Eye (tissue), 1 donor: ENCODE measurements around the gene BRD1.

ENCODE experiments used
- DNase-seq: peaks from one replicate; pipeline ENCODE4 v3.0.0-alpha.2; 2015

Gene BRD1

DNA sequence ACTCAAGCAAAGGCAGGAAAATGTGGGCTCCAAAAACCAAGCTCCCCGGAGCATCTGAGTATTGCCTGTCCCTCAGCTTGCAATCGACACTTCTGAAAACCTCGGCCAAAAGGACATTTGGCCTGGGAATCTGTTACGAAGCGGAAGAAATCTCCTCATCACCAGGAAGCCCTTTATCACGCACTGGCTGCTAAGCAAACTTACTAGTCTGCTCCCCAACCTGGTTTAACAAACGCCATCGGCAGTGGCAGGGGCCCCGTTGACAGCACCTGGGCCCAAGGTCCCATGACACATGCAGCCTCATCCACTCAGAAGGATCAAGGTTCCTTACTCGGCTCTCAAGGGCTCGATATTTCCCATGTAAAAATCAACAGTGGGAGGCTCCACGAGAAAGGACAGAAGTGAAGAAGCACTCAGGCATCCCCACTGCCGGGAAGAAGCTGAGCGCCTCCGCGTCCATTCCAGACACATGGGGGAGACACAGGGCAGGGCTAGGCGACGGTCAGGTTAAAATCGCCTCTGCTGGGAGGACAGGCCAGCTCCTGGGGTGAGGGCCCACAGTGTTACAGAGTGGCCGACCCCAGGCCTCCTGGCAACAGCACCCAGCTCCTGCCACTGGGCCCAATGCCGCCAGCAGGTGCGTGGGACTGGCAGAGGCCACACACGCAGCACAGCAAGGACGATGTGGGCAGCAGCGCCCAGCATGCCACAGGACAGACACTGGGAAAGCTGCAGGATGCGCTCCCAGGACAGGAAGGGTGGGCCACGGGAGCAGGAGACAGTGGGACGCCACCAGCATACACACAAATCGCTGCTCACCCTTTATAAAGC, 27.1 kb downstream of the BRD1 start:
- DNase-seq, result no peak

DNA sequence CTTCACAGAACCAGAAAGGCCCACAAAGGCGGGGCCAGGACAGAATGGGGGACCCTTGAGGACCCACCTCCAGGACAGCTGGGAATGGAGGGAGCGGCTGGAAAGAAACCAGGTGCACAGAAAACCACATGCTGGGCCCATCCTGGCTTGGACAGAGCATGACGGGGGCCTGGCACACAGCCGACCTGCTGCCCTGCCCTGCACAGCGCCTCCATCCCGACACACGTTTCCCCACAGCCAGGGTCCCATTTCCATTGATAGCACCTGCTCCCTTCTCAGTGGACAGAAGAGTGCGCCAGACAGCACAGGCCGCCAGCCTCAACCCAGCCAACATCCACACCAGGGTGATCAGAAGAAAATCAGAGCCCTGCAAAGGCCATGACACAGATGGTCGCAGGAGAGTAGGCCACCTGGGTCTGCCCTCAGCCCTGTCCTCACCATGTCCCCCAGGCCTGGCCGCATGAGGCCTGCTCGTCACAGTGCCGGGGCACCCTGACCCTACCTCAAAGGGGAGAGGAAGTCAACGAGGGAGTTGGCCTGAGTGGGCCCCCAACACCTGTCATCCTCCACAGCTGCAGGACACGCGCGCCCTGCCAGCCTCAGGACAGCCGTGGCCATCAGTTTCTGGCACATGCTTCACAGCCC, 28.1 kb downstream of the BRD1 start:
- DNase-seq, result no peak

DNA sequence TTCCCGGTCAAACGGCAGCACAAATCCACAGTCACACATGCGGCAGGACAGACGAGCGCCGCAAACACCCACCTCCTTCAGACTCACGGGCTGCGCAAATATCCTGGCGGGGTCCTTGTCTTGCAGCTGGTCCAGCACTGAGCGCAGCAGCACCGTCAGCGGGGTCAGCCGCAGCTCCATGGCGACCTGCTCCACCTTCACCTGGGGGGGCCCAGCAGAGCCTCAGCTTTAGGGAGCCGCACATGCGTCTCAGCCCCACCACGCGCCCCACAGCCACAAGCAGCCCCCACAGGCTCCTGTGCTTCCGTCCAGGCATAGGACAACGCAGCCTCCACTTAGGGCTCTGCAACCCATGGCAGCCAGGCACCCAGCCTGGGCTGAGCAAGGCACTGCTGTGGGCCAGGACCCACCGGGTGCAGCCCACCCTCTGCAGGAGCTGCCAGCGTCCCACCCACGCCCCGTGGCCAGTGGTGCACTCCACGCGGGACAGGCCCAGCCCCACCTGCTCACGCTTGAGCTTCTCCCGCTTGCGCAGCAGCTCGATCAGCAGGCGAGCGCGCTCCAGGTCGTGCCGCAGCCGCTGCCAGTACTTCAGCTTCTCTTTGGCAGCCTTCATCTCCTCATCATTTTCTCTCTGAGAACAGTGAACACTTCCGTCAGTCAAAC, 29.1 kb downstream of the BRD1 start:
- DNase-seq, result no peak

DNA sequence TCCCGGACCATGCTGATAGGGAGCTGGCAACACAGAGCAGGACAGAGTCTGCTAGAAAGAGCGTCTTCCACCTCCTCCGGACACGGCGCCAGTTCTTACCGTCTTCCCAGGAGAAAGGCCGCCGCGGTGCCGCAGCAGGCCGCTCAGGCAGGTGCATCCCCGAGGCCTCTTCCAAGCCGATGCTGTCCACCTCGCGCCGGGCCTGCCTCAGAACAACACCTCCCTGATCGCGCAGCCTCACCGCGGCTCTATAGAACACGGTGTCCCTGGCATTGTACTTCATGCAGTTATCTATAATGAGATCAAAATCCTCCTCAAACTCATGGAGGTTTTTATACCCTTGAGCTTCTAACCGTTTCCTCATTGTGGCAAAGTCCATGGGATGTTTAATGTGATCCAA, 30.0 kb downstream of the BRD1 start:
- no peak for DNase-seq

DNA sequence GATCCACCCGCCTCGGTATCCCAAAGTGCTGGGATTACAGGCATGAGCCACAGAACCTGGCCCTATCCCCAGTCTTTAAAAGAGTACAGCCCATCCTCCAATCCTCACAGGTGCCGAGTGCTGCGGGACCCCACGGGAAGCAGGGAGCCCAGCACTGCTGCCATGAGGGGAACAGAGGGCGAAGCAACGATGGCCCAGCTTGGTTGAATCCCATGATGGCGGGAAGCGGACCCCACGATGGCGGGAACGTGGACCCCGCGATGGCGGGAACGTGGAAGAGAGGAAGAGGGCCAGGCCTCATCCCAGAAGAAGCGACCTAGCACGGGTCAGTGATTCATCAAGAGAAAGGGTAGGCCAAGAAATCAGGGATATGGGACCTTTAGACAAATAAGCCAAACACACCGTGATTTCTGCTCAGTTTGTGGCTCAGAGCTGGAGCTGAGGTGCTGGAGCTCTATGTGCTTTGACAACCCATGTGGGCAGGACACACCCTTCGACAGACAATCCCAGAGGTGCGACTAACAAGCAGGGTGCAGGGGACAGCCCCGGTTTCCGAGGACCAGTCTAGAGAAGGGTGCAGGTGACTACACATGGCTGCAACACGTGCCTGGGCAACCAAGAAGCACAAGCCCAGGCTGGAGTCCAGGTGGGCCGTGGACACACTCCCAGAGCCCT, 30.9 kb downstream of the BRD1 start:
- no peak for DNase-seq

DNA sequence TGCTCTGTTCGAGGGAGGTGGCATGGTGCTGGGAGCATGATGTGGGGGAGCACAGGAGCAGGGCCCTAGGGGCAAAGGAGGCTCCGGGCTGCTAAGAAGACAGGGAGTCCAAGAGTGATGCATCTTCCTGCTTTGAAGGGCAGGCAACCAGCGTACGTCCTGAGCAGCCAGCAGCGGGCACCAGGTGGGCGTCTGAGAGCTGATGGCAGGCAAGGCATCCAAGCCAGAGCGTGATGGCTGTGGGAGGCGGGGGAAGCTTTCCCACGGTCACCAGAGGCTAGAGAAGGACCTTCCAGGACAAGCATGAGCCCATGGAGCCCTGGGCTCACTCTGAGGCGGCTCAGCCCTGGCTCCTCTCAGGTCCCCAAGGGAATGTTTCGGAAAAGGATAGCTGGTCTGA, 32.2 kb downstream of the BRD1 start:
- no peak for DNase-seq

DNA sequence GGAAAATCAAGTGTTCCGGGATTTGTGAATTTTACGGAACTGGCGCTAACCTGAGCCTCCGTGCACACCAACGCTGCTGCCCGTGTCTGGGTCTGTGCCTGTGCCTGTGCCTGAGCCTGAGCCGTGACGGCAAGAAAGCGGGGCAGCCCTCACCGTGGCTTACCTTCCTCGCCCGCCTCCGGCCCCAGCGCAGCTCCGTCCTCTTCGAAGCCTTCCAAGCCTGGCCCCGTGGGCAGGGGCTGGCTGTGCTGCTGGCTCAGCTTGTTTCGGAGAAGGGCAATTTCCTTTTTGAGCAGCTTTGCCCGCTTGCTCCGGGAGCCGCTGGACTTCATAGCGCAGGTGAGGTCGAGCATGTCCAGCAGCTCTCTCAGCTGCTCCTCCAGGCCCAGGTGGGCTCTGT, 33.8 kb downstream of the BRD1 start:
- no peak for DNase-seq

DNA sequence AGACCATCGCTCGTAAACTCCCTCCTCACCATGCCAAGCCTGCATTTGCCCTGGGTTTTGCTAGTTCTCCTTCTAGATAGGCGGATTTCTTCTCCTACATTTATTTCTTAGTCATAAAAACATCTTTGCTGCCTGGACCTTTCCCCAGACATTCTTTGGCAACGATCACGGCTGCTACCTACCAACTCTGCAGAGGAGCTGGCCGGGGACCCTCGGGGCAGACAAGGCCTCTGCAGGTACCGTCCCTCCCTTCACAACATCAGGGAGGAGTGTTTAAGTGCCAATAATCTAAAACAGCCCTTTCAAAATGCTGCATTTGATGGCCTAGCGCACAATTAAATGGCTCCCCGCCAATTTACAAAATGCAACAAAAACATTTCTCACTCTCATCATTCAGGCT, 34.4 kb downstream of the BRD1 start:
- no peak for DNase-seq

DNA sequence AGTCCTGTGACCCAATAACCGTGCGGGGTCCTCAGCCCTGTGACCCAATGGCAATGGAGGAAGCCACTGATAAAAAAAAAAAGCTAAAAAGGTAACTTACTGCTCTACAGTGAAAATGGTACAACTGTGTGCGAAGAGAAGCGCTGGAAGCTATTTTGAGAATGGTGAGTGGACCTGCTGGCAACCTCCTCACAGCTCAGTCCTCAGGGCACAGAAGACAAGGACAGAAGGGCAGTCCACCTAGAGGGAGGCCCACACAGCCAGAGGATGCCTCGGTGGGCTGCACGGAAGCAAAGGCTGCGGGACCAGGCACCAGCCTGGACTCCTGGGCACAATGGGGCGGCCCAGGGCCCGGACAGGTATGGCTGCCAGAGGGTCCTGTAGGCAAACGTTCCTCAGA, 35.6 kb downstream of the BRD1 start:
- DNase-seq, result no peak

DNA sequence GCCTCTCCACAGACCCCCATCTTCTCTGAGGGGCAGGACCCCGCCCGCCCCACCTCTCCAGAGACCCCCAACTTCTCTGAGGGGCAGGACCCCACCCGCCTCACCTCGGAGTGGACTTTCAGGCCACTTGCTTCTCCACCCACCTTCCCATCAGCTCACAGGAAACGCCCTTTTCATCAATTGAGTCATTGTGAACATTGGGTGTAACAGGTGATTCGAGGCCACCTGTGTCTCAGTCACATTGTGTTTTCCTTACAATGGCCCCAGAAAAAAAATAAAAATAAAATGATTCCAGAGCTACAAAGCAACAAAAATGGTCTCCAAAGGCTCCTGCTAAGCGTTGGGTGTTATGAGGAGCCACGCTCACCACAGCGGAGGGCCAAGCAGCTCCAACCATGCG, 36.0 kb downstream of the BRD1 start:
- DNase-seq, result no peak

DNA sequence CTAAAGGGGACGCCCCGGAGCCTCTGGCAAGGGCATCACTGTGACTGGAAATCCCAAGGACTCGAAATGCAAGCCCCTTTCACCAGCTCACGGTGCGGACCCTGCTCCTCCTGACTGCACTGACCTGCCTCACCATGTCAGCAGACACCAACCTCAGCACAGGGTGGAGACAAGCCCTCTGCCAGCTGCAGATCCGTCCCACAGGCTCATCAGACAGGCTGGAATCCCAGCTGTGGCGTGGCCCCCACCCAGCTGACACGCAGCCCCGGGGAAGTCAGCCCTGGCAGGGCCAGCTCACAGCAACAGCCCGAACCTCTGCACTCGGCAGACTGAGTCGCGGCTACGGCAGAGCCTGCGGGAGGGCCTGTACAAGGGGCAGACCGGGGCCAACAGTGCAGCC, 36.8 kb downstream of the BRD1 start:
- no peak for DNase-seq

DNA sequence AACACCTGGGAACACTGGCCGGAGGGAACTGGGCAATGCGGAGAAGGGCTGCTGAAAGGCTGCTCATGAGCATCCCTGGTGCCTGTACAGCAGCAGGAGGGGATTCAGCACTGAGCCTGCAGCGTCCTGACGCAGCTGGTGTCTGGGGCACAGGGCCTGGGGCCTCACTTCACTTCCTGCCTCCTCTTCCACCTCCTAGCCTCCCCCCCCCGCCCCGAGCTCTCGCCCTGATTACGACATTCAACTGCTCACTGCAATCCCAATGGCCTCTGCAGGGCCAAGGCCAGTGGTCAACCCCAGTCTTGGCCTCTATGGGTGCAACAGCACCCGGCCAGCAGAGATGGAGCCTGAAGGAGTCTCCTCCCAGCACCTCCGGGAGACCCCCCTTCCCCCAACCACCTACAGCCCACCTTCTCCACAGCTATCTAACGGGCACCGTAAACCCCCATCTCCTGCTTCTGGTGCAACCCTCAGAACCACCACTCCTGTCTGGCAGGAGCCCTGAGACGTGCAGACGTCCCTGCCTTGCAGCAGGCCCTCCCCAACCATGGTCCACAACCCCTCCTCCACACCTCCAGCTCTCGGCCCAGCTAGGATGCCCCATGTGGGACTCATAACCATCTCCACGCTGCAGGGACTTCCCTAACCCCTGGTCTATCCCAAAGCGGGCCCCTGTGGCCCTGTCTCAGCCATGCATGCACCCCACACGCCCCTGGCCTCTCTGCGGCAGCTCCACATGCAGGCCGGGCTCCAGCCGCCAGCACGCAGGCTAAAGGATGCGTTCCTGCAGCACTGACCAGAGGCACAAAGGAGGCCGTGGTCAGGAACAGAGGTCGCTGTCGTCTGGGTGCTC, 38.2 kb downstream of the BRD1 start:
- no peak for DNase-seq

DNA sequence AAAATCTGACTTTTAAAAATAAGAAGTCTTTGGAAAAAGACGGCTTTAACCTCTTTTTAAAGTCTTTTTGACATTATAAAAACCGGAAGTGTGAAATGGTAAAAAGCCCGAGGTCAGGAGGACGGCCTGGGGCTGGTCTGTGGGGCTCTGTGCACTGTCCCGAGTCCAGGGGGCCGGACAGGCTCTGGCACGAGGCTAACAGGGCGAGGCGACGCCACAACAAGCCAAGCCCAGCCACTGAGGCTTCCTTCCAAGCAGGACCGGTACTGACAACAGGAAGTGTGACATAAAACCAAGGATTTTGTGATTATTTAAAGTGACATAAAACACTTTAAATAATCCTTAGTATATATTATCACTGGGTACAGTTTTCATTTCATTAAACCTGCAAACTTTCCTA, 39.2 kb downstream of the BRD1 start:
- DNase-seq, result no peak

DNA sequence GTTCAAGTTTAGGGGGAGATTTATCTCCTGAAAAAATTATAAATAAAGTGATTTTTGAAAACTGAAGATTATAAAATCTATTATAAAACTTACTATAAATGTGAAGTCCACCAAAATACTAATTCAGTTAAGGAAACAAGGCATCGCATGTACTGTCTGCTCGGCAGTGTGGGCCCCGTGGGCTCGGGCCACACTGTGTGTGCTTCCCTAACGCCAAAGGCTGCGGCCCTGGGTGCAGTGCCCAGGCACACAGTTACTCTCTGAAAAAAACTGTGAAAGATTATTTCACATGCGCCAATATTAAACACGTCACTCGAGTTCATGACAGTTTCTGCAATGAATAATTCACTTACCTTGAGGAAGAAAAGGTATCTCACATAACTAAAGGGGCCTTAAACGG, 39.8 kb downstream of the BRD1 start:
- DNase-seq, result no peak

DNA sequence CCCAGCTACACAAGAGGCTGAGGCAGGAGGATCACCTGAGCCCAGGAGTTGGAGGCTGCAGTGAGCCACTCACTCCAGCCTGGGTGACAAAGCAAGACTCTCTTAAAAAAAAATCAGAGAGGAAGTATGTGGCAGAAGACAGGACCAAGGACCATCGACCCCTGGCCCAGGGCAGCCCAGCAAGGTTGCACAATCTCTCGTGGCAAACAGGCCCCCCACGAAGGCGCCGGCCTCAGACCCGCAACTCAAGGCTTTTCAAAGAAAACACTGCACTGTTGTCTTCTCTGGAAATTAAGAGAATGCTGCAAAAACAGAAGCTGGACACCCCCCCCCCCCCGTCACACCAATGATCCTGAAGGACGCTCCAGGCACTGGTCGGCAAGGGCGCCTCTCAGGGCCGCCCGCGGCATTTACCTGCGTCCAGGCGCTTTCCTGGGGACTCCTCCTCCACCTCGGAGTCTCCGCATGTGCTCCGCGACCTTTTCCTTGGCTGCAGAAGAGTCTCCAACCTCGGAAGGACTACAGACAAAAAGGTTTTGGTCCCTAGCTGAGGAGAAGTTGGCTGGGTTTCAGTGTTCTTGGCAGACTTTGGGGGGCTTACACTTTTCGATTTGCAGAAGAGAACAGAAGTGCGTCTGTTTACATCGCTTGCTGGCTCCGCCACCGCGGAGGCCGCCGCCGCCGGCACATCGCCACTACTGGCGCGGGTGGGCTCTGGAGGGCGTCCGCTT, 40.5 kb downstream of the BRD1 start:
- no peak for DNase-seq

DNA sequence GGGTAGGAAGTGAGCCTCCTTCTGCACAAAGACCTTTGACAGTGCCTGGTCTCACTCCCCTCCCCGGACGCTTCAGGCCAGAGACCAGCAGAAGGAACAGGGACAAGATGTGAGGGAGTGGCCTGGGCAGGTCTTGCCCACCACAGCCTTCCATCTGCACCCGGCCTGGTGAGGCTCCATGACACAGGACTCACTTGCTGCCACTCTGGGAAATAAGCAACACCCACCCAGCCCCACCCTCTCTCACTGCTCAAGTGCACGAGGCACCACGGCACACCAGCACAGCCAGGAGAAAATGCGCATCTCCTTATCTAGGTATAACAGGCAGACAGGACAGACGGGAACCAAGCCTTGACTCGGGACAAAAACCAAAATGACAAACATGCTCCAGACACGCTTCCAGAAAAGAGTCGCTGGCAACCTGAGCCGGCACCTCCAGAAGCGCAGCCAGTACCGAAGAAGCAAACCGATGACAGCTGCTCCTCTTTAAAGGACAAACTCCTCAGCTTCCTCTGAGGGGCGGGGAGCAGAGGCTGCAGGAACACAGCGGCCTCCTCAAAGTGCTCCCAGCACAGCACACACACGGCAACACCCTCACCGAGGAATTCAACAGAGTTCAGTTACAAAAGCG, 41.7 kb downstream of the BRD1 start:
- DNase-seq, result no peak

DNA sequence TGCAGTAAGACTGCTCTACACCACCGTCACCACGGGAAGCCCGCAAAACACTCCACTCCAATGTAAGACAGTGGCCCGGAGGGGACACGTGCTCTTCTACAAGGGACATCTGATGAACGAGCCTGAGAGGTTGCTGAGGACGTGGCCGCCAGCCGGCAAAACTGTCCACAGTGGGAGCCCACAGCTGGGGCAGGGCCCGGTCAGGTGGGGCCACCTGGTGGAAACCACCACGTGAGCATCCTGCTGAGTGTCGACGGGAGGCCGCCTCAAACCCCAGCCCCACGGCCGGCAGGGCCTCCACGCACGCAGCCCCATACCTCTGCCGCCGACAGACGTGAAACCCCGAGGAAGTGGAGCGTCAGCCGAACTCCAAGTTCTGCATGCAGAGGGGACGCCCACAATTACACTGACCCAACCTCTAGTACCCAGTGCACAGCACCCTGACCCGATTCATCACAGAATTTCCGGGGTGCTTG, 42.6 kb downstream of the BRD1 start:
- no peak for DNase-seq

DNA sequence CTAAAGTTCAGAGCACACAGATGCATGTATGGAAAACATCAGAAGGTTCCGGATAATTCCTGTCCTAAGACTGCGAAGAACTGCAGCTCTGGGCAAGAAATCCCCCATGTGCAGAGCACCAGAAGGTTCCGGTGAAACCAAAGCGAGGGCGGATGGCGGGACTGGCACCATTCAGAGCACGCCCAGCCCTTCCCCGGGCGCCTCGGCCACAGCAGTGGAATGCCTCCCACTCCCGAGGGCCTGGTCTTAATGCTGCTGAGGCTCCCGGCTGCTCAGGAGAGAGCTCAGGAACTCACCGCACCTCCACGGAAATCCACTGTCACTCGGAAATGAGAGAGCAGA, 43.1 kb downstream of the BRD1 start:
- no peak for DNase-seq

DNA sequence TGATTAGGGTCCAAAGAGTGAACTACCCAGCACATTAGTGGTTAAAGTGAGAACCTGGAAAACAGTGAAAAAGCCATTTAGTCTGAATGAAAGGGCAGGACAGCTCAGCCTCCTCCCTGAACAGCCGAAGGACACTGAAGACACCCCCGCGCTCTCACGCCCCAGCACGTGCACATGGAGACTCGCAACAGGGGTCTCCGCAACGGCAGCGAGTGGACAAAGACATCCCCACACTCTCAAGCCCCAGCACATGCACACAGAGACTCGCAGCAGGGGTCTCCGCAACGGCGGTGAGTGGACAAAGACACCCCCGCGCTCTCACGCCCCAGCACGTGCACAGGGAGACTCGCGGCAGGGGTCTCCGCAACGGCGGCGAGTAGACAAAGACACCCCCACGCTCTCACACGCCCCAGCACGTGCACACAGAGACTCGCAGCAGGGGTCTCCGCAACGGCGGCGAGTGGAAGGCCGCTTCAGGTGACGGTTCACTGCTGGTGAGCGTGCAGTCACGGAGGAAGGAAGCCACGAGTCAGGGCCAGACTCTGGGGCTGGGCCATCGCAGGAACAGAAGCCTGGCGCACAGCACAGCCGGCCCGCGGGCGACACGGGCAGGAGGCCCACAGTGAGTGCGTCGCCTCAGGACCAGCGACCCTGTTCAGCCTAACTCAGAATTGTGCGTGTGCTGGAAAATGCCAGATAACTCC, 43.6 kb downstream of the BRD1 start:
- no peak for DNase-seq

DNA sequence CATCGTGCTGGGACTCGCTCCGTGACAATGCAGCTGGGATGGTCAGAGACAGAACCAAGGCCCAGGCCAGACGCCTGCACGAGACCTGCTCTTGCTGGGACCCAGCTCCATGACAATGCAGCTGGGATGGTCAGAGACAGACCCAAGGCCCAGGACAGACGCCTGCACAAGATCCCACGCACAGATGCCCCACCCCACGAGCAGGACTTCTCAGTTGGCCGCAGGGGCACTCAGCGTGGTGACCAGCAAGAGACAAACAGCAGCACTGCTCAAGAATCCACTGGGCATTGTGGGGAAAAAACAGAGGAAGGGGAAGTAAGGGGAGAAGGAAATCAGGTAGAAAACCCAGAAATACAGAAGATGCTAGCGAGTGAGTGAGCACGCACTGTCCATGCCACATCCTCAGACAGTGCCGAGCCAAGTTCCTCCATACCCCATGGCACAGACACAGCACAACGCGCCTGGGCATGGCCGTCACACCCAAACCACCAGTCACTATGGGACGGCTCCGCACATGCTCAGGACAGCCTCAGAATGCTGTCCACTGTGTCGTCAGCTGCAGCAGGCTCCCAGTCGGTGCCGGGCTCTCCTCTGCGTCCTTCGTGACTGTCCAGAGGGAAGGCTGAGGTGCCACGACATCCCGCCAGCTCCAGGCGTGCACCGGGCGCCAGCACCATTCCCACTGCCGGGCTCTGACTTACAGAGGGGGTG, 44.5 kb downstream of the BRD1 start:
- DNase-seq, result no peak
